Measurements from ENCODE around the gene ZNF391. TPM values are rescaled to one million over a fixed set of nuclear protein-coding genes. Genes with fewer than 3 reads are reported as not detected.
A peak's percentile ranks its signal among the peaks of the same experiment; 100 is the strongest.
"Not testable (repeated sequence)": the region's sequence is repeated elsewhere in the genome, so short reads cannot be mapped to it uniquely, and the experiment has no call there.

The ZNF391 gene
- total RNA-seq, 1 experiment from 2014 or later, result 5.4 TPM

DNA sequence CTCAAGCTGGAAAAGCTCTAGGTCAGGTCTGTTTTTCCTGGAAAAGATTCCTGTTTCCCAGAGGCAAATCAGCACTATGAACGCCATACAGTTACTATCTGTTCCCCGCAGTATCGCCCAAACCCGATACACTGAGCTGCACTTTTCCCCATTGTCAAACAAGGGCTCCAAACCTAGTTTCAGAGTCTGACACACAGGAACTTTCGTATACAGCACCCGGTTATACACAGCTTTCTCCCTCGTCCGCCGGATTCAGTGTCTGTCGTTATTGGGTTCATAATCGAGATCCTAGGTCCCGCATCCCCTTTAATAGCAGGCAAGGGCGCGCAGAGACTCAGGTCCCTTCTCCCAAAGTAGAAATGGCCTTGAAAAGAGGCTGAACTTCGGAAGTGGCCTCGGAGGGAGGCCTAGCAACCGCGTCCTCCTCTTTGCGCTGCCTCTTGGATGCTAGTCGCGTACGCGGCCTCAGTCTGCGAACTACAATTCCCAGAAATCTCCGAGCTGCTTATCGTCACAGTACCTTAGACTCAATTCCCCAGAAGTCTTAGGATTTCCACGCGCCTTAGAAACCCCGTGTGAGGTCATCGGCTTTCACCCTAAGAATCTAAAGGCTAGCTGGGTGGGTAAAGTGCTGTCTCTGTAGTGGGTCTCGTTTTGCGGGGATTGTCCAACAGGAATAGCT, 34.2 kb downstream of the ZNF391 start:
- Histone ChIP-seq H3K18ac (ENCODE audit: insufficient read length, low read depth, low read length) (no peak overlapping the region), H3T11ph (ENCODE audit: low read length) (no peak overlapping the region), H4K20me1 (ENCODE audit: control insufficient read depth, insufficient read depth, insufficient read length) (no peaks in the 10 kb centered on the region), H4K91ac (ENCODE audit: insufficient read length, low read depth, low read length) (no peak overlapping the region), H3K9me3 (ENCODE audit: control insufficient read depth, low read depth, low read length) (no peaks in the 10 kb centered on the region), H2BK5ac (ENCODE audit: insufficient read length, low read length) (no peak overlapping the region), H2BK120ac (ENCODE audit: low read depth, low read length, poor library complexity, severe bottlenecking) (no peak overlapping the region), H4K8ac (replicated peaks; ENCODE audit: insufficient read length, low read depth, low read length) (no peak overlapping the region), H3K14ac (ENCODE audit: insufficient read depth, low read length) (no peak overlapping the region), H4K5ac (ENCODE audit: insufficient read length, low read depth, low read length) (no peak overlapping the region), H3K79me1 (ENCODE audit: insufficient read depth, low read depth, low read length, poor library complexity, severe bottlenecking) (no peaks in the 10 kb centered on the region), H2AFZ (ENCODE audit: low read length) (no peak overlapping the region), H3K23me2 (ENCODE audit: insufficient read length, low read depth, low read length, poor library complexity, severe bottlenecking) (no peaks in the 10 kb centered on the region), H3K4me2 (ENCODE audit: insufficient read depth, insufficient read length, low read length) (peak overlapping the region; percentile 5), H3K79me2 (ENCODE audit: insufficient read depth, low read length) (no peaks in the 10 kb centered on the region), H2AK5ac (ENCODE audit: insufficient read length, low read length) (no peak overlapping the region), H3K27me3 (ENCODE audit: insufficient read depth, low read length) (no peaks in the 10 kb centered on the region), H3K56ac (ENCODE audit: insufficient read length, low read depth, low read length) (no peak overlapping the region), H3K4ac (ENCODE audit: low read depth, low read length) (no peak overlapping the region), H2BK12ac (ENCODE audit: insufficient read length, low read depth, low read length) (no peak overlapping the region), H3K4me1 (ENCODE audit: insufficient read depth, low read length) (no peaks in the 10 kb centered on the region), H3K23ac (ENCODE audit: insufficient read length, low read depth, low read length) (no peak overlapping the region), H3K9ac (ENCODE audit: extremely low read depth, insufficient read length, low read length) (no peak overlapping the region), H3K27ac (ENCODE audit: insufficient read length, low read depth, low read length) (no peak overlapping the region), H2BK15ac (ENCODE audit: low read depth, low read length) (no peak overlapping the region), H2BK20ac (ENCODE audit: low read depth, low read length, poor library complexity, severe bottlenecking) (no peak overlapping the region)
- Mint-ChIP-seq H3K4me1 (peaks cover 0 to 3% of the 10 kb centered on the region in 2 experiments; a peak in 1 of 4 replicates), H3K9me3 (peaks cover 0 to 26% of the 10 kb centered on the region in 2 experiments; a peak in 4 of 5 replicates), H3K36me3 (ENCODE audit: insufficient read depth in 1 of 3, low read depth in 3 of 3) (peaks cover 0 to 2% (median 0%) of the 10 kb centered on the region in 3 experiments; a peak in 1 of 7 replicates), H3K27me3 (ENCODE audit: low read depth) (no peaks in the 10 kb centered on the region; the same call in 1 of the 2 replicates), H3K27ac (no peak overlapping the region), H3K4me3 (no peak overlapping the region)
- DNase-seq, result peak; percentile 48
- TF ChIP-seq, protein P1, sequence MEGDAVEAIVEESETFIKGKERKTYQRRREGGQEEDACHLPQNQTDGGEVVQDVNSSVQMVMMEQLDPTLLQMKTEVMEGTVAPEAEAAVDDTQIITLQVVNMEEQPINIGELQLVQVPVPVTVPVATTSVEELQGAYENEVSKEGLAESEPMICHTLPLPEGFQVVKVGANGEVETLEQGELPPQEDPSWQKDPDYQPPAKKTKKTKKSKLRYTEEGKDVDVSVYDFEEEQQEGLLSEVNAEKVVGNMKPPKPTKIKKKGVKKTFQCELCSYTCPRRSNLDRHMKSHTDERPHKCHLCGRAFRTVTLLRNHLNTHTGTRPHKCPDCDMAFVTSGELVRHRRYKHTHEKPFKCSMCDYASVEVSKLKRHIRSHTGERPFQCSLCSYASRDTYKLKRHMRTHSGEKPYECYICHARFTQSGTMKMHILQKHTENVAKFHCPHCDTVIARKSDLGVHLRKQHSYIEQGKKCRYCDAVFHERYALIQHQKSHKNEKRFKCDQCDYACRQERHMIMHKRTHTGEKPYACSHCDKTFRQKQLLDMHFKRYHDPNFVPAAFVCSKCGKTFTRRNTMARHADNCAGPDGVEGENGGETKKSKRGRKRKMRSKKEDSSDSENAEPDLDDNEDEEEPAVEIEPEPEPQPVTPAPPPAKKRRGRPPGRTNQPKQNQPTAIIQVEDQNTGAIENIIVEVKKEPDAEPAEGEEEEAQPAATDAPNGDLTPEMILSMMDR (conservative IDR thresholded peaks at IDR 0.05), result no peak
- WGBS (ENCODE audit: extremely low coverage, insufficient read length, low lambda C conversion rate), result no CpG with 5 or more reads among the region's 32 CpGs

- H3K27ac Mint-ChIP-seq; H2AK5ac ChIP-seq (ENCODE audit: insufficient read length, low read length); H4K8ac ChIP-seq (replicated peaks; ENCODE audit: insufficient read length, low read depth, low read length); H2BK5ac ChIP-seq (ENCODE audit: insufficient read length, low read length); H3K27ac ChIP-seq (ENCODE audit: insufficient read length, low read depth, low read length); H3K4me1 ChIP-seq (ENCODE audit: insufficient read depth, low read length); H3K79me2 ChIP-seq (ENCODE audit: insufficient read depth, low read length); H2BK12ac ChIP-seq (ENCODE audit: insufficient read length, low read depth, low read length); H3K56ac ChIP-seq (ENCODE audit: insufficient read length, low read depth, low read length); H2AFZ ChIP-seq (ENCODE audit: low read length); H4K5ac ChIP-seq (ENCODE audit: insufficient read length, low read depth, low read length); H3K27me3 Mint-ChIP-seq (ENCODE audit: low read depth); H3K9ac ChIP-seq (ENCODE audit: extremely low read depth, insufficient read length, low read length); H3K9me3 ChIP-seq (ENCODE audit: control insufficient read depth, low read depth, low read length); H3K27me3 ChIP-seq (ENCODE audit: insufficient read depth, low read length); H3K4me3 Mint-ChIP-seq; DNase-seq; H3K36me3 Mint-ChIP-seq (ENCODE audit: insufficient read depth in 1 of 3, low read depth in 3 of 3); H3K23ac ChIP-seq (ENCODE audit: insufficient read length, low read depth, low read length); H2BK120ac ChIP-seq (ENCODE audit: low read depth, low read length, poor library complexity, severe bottlenecking); H3K4me2 ChIP-seq (ENCODE audit: insufficient read depth, insufficient read length, low read length); H2BK15ac ChIP-seq (ENCODE audit: low read depth, low read length); H3K23me2 ChIP-seq (ENCODE audit: insufficient read length, low read depth, low read length, poor library complexity, severe bottlenecking); H3T11ph ChIP-seq (ENCODE audit: low read length); H3K14ac ChIP-seq (ENCODE audit: insufficient read depth, low read length); H3K79me1 ChIP-seq (ENCODE audit: insufficient read depth, low read depth, low read length, poor library complexity, severe bottlenecking); H3K4me1 Mint-ChIP-seq; H2BK20ac ChIP-seq (ENCODE audit: low read depth, low read length, poor library complexity, severe bottlenecking); H3K4ac ChIP-seq (ENCODE audit: low read depth, low read length); H4K20me1 ChIP-seq (ENCODE audit: control insufficient read depth, insufficient read depth, insufficient read length); H4K91ac ChIP-seq (ENCODE audit: insufficient read length, low read depth, low read length); H3K18ac ChIP-seq (ENCODE audit: insufficient read length, low read depth, low read length): not testable (repeated sequence)
- H3K9me3 Mint-ChIP-seq, result peaks cover 5 to 28% of the 10 kb centered on the region in 2 experiments; a peak in 3 of 5 replicates
- WGBS (ENCODE audit: extremely low coverage, insufficient read length, low lambda C conversion rate), result no CpG with 5 or more reads among the region's 36 CpGs
Measured at GRCh38 chr6:27424851-27425250, 36.3 kb downstream of the ZNF391 start.
